ENCODE measurements around the gene KCNQ1.

KCNQ1 gene

DNA sequence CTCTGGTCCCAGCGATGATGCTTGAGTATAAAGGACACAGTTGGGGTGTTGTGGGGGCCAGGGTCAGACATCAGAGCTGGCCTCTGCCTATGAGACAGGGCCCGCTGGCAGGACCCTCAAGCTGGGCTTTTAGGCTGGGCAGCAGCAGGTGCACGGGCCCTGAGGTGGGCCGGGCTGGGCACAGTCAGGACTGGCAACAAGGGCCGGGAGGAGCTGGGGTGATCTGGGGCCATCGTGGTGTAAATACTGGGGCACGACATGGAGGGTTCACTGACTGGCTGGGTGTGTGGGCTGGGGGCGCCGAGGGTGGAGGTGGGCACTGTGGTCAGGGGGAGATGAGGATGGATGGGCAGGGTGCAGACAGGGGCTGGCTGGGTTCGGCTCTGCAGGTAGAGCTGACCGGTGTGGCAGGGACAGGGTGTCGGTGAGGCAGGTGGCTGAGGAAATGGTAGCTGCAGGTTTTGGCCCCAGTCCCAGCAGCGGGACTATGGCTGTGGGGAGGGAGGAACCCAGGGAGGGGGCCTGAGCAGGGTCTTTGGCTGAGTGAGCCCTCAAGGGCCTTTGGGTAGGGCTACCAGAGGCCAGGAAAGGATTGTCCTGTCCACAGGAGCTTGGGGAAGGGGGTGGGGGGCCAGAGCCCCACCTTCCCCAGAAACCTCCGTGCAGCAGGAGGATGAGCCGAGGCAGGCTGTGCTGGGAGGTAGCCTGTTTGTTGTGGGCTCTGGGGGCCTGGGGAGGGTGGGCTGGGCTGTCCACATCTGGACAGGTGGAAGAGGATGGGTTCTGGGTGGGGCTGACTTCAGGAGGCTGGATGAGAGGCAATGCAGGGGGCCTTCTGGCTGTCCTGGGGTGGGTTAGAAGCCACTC, 81.4 kb downstream of the KCNQ1 start:
- Histone ChIP-seq H3K4me1 (ENCODE audit: insufficient read depth, low read length, severe bottlenecking) (no peaks in the 10 kb centered on the region), H3K9ac (ENCODE audit: low read length) (no peak overlapping the region), H3K27ac (ENCODE audit: low read depth, low read length, poor library complexity, severe bottlenecking) (no peak overlapping the region), H3K79me2 (ENCODE audit: insufficient read depth, low read length) (no peaks in the 10 kb centered on the region), H2AFZ (ENCODE audit: low read length) (no peak overlapping the region), H3K4me2 (ENCODE audit: low read length) (no peak overlapping the region), H3F3A (ENCODE audit: insufficient read depth, low read length) (no peaks in the 10 kb centered on the region), H3K36me3 (ENCODE audit: insufficient read depth, low read length) (no peaks in the 10 kb centered on the region), H3K27me3 (ENCODE audit: insufficient read depth, low read length) (no peaks in the 10 kb centered on the region), H4K20me1 (ENCODE audit: insufficient read depth, low read length) (no peaks in the 10 kb centered on the region), H3K9me2 (ENCODE audit: low read depth, low read length) (no peaks in the 10 kb centered on the region), H3K4me3 (ENCODE audit: low read depth, low read length, poor library complexity, severe bottlenecking) (no peak overlapping the region), H3K9me3 (ENCODE audit: low read length) (no peaks in the 10 kb centered on the region)
- no peak for TF ChIP-seq EZH2 (IDR thresholded peaks at IDR 0.05; ENCODE audit: borderline replicate concordance, low read length)
- TF ChIP-seq, protein P1, sequence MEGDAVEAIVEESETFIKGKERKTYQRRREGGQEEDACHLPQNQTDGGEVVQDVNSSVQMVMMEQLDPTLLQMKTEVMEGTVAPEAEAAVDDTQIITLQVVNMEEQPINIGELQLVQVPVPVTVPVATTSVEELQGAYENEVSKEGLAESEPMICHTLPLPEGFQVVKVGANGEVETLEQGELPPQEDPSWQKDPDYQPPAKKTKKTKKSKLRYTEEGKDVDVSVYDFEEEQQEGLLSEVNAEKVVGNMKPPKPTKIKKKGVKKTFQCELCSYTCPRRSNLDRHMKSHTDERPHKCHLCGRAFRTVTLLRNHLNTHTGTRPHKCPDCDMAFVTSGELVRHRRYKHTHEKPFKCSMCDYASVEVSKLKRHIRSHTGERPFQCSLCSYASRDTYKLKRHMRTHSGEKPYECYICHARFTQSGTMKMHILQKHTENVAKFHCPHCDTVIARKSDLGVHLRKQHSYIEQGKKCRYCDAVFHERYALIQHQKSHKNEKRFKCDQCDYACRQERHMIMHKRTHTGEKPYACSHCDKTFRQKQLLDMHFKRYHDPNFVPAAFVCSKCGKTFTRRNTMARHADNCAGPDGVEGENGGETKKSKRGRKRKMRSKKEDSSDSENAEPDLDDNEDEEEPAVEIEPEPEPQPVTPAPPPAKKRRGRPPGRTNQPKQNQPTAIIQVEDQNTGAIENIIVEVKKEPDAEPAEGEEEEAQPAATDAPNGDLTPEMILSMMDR (IDR thresholded peaks at IDR 0.05; ENCODE audit: low read length) = no peak

DNA sequence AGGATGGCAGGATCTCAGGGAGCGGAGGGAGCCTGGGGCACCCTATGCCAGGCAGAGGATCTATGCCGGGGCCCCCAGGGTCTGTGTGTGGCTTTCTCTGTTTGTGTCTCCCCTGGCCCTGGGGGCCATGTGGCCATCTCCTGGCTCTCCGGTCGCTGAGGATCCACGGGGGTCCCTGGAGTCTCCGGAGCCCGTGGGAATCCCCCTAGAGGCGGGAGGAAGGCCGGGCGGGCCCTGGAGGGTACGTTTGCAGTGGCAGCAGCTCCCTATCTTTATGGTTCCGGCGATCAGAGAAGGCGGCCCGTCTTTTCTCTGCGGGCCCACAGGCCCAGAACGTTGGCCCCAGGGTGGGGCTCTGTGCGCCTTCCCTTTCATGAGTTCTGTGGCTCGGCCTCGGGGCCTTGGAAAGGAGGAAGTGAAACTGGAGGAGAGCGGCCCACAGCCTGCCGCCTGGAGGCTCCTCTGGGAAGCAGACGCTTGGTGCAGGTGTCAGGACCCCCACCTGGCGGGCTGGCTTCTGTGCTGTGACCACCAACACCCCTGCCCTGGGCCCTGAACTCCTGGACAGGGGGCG, 82.1 kb downstream of the KCNQ1 start:
- no peaks in the 10 kb centered on the region for H3K9me3 ChIP-seq (ENCODE audit: low read length)
- no peaks in the 10 kb centered on the region for H3K27me3 ChIP-seq (ENCODE audit: insufficient read depth, low read length)
- no peak overlapping the region for H3K9ac ChIP-seq (ENCODE audit: low read length)
- no peaks in the 10 kb centered on the region for H4K20me1 ChIP-seq (ENCODE audit: insufficient read depth, low read length)
- no peak overlapping the region for H3K4me2 ChIP-seq (ENCODE audit: low read length)
- H3K9me2 ChIP-seq (ENCODE audit: low read depth, low read length) = no peaks in the 10 kb centered on the region
- no peak overlapping the region for H3K27ac ChIP-seq (ENCODE audit: low read depth, low read length, poor library complexity, severe bottlenecking)
- H3F3A ChIP-seq (ENCODE audit: insufficient read depth, low read length) = no peaks in the 10 kb centered on the region
- no peak overlapping the region for H3K4me3 ChIP-seq (ENCODE audit: low read depth, low read length, poor library complexity, severe bottlenecking)
- H3K36me3 ChIP-seq (ENCODE audit: insufficient read depth, low read length) = no peaks in the 10 kb centered on the region
- H3K79me2 ChIP-seq (ENCODE audit: insufficient read depth, low read length) = no peaks in the 10 kb centered on the region
- H3K4me1 ChIP-seq (ENCODE audit: insufficient read depth, low read length, severe bottlenecking) = no peaks in the 10 kb centered on the region
- H2AFZ ChIP-seq (ENCODE audit: low read length) = no peak overlapping the region
- no peak for TF ChIP-seq EZH2 (IDR thresholded peaks at IDR 0.05; ENCODE audit: borderline replicate concordance, low read length)
- TF ChIP-seq, protein P1 (IDR thresholded peaks at IDR 0.05; ENCODE audit: low read length) = 0 out of 2 replicates have a peak, but pooled peaks have one; percentile 12

DNA sequence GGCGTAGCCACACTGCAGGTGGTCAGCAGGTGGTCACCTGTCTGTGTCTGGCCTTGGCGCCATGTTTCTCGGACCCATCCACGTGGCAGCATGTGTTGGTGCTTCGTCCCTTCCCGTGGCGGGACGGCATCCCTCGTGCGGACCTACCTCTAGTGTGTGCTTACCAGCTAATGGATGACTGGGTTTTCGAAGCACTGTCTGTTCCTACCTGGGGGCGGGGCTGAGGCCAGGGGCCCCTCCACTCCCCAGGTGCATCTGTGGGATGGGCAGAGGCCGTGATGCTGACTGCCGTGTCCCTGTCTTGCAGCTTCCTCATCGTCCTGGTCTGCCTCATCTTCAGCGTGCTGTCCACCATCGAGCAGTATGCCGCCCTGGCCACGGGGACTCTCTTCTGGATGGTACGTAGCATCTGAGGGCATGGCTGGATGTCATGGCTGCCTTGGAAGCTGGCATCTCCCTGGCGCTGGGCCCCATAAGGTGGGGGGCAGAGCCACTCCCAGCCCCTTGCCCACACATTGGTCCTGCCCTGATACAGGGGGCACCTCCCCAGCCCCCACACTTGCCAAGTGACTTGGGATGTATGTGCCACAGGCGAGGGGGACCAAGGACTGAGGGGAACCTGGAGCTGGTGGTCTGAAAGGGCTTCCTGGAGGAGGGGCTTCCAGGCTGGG, 82.9 kb downstream of the KCNQ1 start:
- Histone ChIP-seq H3K4me2 (ENCODE audit: low read length) (no peak overlapping the region), H3F3A (ENCODE audit: insufficient read depth, low read length) (no peaks in the 10 kb centered on the region), H3K79me2 (ENCODE audit: insufficient read depth, low read length) (no peaks in the 10 kb centered on the region), H3K36me3 (ENCODE audit: insufficient read depth, low read length) (no peaks in the 10 kb centered on the region), H2AFZ (ENCODE audit: low read length) (no peak overlapping the region), H3K9ac (ENCODE audit: low read length) (no peak overlapping the region), H3K27ac (ENCODE audit: low read depth, low read length, poor library complexity, severe bottlenecking) (no peak overlapping the region), H3K4me3 (ENCODE audit: low read depth, low read length, poor library complexity, severe bottlenecking) (no peak overlapping the region), H4K20me1 (ENCODE audit: insufficient read depth, low read length) (no peaks in the 10 kb centered on the region), H3K27me3 (ENCODE audit: insufficient read depth, low read length) (no peaks in the 10 kb centered on the region), H3K9me2 (ENCODE audit: low read depth, low read length) (no peaks in the 10 kb centered on the region), H3K4me1 (ENCODE audit: insufficient read depth, low read length, severe bottlenecking) (no peaks in the 10 kb centered on the region), H3K9me3 (ENCODE audit: low read length) (no peaks in the 10 kb centered on the region)
- TF ChIP-seq, protein P1 (IDR thresholded peaks at IDR 0.05; ENCODE audit: low read length) = no peak
- TF ChIP-seq EZH2 (IDR thresholded peaks at IDR 0.05; ENCODE audit: borderline replicate concordance, low read length) = no peak
